IMR-90 (cell line): ENCODE results near the gene GPATCH8. TPM values are rescaled to one million over a fixed set of nuclear protein-coding genes. Genes with fewer than 3 reads are reported as not detected.

Experiments
- ATAC-seq: fragments of 200-7000 bp; cut with Tn5 transposase; 2 replicates; pipeline ENCODE4 v1.9.1; 2020; ENCODE audit warnings: low read depth, mild to moderate bottlenecking, moderate library complexity
- BruUV-seq: library from RNA; stranded (reverse); fragments of 400-500 nt; replicated peaks from 2 replicates; lab custom pipeline; 2021; lab: Mats Ljungman, UMichigan
- CTCF ChIA-PET: fragments of 300-600 bp; formaldehyde crosslinking; extraction: SDS; loops from one replicate; lab custom pipeline; 2021; ENCODE audit warnings: antibody characterized with exemption; lab: Yijun Ruan, JAX
- POLR2A ChIA-PET: fragments of 300-600 bp; sonication (Branson Sonifier 250); formaldehyde crosslinking; loops from one replicate; lab custom pipeline; 2022; ENCODE audit warnings: antibody characterized with exemption; ENCODE audit not compliant: unreplicated experiment; lab: Charles Lee
- DNase-seq: peaks from one replicate; pipeline ENCODE4 v3.0.0; 2013
- H2AFZ ChIP-seq: replicated peaks from 2 replicates; pipeline ENCODE3; 2013; ENCODE audit warnings: low read length, mild to moderate bottlenecking; ENCODE audit not compliant: poor library complexity
- H2AK5ac ChIP-seq: 2 replicates; pipeline ENCODE4 v1.6.1; 2013; ENCODE audit warnings: low read depth, low read length, inconsistent platforms
- H2AK9ac ChIP-seq: replicated peaks from 2 replicates; pipeline ENCODE3; 2013; ENCODE audit warnings: mild to moderate bottlenecking, low read depth, low read length, moderate library complexity; ENCODE audit not compliant: poor library complexity
- H2BK120ac ChIP-seq: 2 replicates; pipeline ENCODE4 v1.6.1; 2013; ENCODE audit warnings: low read depth, low read length, inconsistent platforms
- H2BK15ac ChIP-seq: 3 replicates; pipeline ENCODE4 v1.6.1; 2013; ENCODE audit warnings: low read depth, low read length, inconsistent platforms
- H2BK20ac ChIP-seq: 2 replicates; pipeline ENCODE4 v1.6.1; 2013; ENCODE audit warnings: low read depth, mild to moderate bottlenecking, inconsistent platforms, low read length, moderate library complexity
- H2BK5ac ChIP-seq: 2 replicates; pipeline ENCODE4 v1.6.1; 2013; ENCODE audit warnings: mild to moderate bottlenecking, low read depth, low read length, inconsistent platforms; ENCODE audit not compliant: poor library complexity, severe bottlenecking
- H3K14ac ChIP-seq: replicated peaks from 2 replicates; pipeline ENCODE4 v1.6.1; 2013; ENCODE audit warnings: low read depth, low read length, inconsistent platforms
- H3K18ac ChIP-seq: 2 replicates; pipeline ENCODE4 v1.6.1; 2013; ENCODE audit warnings: low read depth, low read length, control low read depth
- H3K23ac ChIP-seq: 2 replicates; pipeline ENCODE4 v1.6.1; 2013; ENCODE audit warnings: low read depth, low read length, inconsistent platforms
- H3K27ac ChIP-seq: 2 replicates; pipeline ENCODE4 v1.5.1; 2013; ENCODE audit warnings: mild to moderate bottlenecking, control low read depth, low read length; ENCODE audit not compliant: insufficient read depth
- H3K27me3 ChIP-seq: 2 replicates; pipeline ENCODE4 v1.6.1; 2013; ENCODE audit warnings: low read length; ENCODE audit not compliant: control insufficient read depth, insufficient read depth
- H3K36me3 ChIP-seq: 2 replicates; pipeline ENCODE4 v1.6.1; 2013; ENCODE audit warnings: low read length, mixed read lengths; ENCODE audit not compliant: control insufficient read depth, insufficient read depth
- H3K4ac ChIP-seq: 2 replicates; pipeline ENCODE4 v1.6.1; 2013; ENCODE audit warnings: low read depth, low read length, inconsistent platforms
- H3K4me1 ChIP-seq: 2 replicates; pipeline ENCODE4 v1.6.1; 2013; ENCODE audit warnings: low read length, mixed read lengths; ENCODE audit not compliant: control insufficient read depth, insufficient read depth
- H3K4me2 ChIP-seq: 2 replicates; pipeline ENCODE4 v1.6.1; 2013; ENCODE audit warnings: low read depth, mild to moderate bottlenecking, control low read depth, low read length, moderate library complexity
- H3K4me3 ChIP-seq: 2 replicates; pipeline ENCODE4 v1.5.1; 2013; ENCODE audit warnings: low read depth, mild to moderate bottlenecking, control low read depth, low read length, moderate library complexity; ENCODE audit not compliant: insufficient read depth
- H3K56ac ChIP-seq: 2 replicates; pipeline ENCODE4 v1.6.1; 2013; ENCODE audit warnings: low read length, inconsistent platforms; ENCODE audit not compliant: insufficient read depth; ENCODE audit errors: extremely low read depth
- H3K79me1 ChIP-seq, 2 experiments: 2 replicates each; pipeline ENCODE4 v1.6.1; 2013; ENCODE audit warnings: low read length in 2 of 2, inconsistent platforms in 1 of 2, low read depth in 1 of 2
- H3K9ac ChIP-seq: 2 replicates; pipeline ENCODE4 v1.6.1; 2013; ENCODE audit warnings: low read depth, low read length, control low read depth
- H3K9me1 ChIP-seq: 2 replicates; pipeline ENCODE4 v1.6.1; 2013; ENCODE audit warnings: low read length, inconsistent platforms; ENCODE audit not compliant: insufficient read depth
- H3K9me3 ChIP-seq: 2 replicates; pipeline ENCODE4 v1.6.1; 2013; ENCODE audit warnings: low read length; ENCODE audit not compliant: control insufficient read depth, insufficient read depth
- H4K20me1 ChIP-seq: 2 replicates; pipeline ENCODE4 v1.6.1; 2013; ENCODE audit warnings: low read length, inconsistent platforms; ENCODE audit not compliant: insufficient read depth
- H4K5ac ChIP-seq: 2 replicates; pipeline ENCODE4 v1.6.1; 2013; ENCODE audit warnings: mild to moderate bottlenecking, low read depth, low read length, control low read depth
- H4K8ac ChIP-seq, 2 experiments: 2 replicates each; pipeline ENCODE4 v1.6.1; 2013; ENCODE audit warnings: low read depth in 2 of 2, low read length in 2 of 2, control low read depth in 1 of 2, inconsistent platforms in 1 of 2
- H4K91ac ChIP-seq: 2 replicates; pipeline ENCODE4 v1.6.1; 2013; ENCODE audit warnings: low read depth, low read length, inconsistent platforms; ENCODE audit not compliant: insufficient read depth
- BHLHE40 ChIP-seq: fragments of 150-350 bp; IDR thresholded peaks from 2 replicates; pipeline ENCODE4 v1.6.1; 2016; ENCODE audit warnings: mild to moderate bottlenecking, low read depth, low read length
- CEBPB ChIP-seq: IDR thresholded peaks from 2 replicates; pipeline ENCODE4 v1.6.1; 2012; ENCODE audit warnings: low read depth, low read length, improper control_type of control experiment
- CHD1 ChIP-seq: IDR thresholded peaks from 2 replicates; pipeline ENCODE4 v1.6.1; 2012; ENCODE audit warnings: low read depth, low read length, improper control_type of control experiment
- CTCF ChIP-seq: conservative IDR thresholded peaks from 2 replicates; pipeline ENCODE4 v1.5.1; 2012; ENCODE audit warnings: mild to moderate bottlenecking, low read depth, low read length, improper control_type of control experiment
- FOS ChIP-seq: fragments of 150-350 bp; IDR thresholded peaks from 2 replicates; pipeline ENCODE4 v1.6.1; 2016; ENCODE audit warnings: low read depth, low read length
- MAFK ChIP-seq: IDR thresholded peaks from 2 replicates; pipeline ENCODE4 v1.6.1; 2012; ENCODE audit warnings: low read depth, low read length, improper control_type of control experiment
- MAZ ChIP-seq: IDR thresholded peaks from 2 replicates; pipeline ENCODE4 v1.6.1; 2012; ENCODE audit warnings: low read depth, mild to moderate bottlenecking, low read length, improper control_type of control experiment, moderate library complexity, borderline replicate concordance
- MXI1 ChIP-seq: IDR thresholded peaks from 2 replicates; pipeline ENCODE4 v1.6.1; 2012; ENCODE audit warnings: low read depth, mild to moderate bottlenecking, low read length, moderate library complexity, borderline replicate concordance
- NFE2L2 ChIP-seq: fragments of 150-350 bp; IDR thresholded peaks from 2 replicates; pipeline ENCODE4 v1.6.1; 2016; ENCODE audit warnings: low read depth, mild to moderate bottlenecking, low read length
- POLR2A ChIP-seq: IDR thresholded peaks from 2 replicates; pipeline ENCODE4 v1.6.1; 2012; ENCODE audit warnings: mild to moderate bottlenecking, low read depth, low read length
- RAD21 ChIP-seq: IDR thresholded peaks from 2 replicates; pipeline ENCODE4 v1.6.1; 2012; ENCODE audit warnings: low read length, improper control_type of control experiment
- RCOR1 ChIP-seq: IDR thresholded peaks from 2 replicates; pipeline ENCODE4 v1.6.1; 2012; ENCODE audit warnings: mild to moderate bottlenecking, low read length, improper control_type of control experiment; ENCODE audit not compliant: insufficient replicate concordance
- RFX5 ChIP-seq: IDR thresholded peaks from 2 replicates; pipeline ENCODE4 v1.8.0; 2012; ENCODE audit warnings: low read depth, mild to moderate bottlenecking, low read length, moderate library complexity
- SMC3 ChIP-seq: fragments of 150-350 bp; IDR thresholded peaks from 2 replicates; pipeline ENCODE4 v1.6.1; 2016; ENCODE audit warnings: low read depth, mild to moderate bottlenecking, antibody characterized with exemption, low read length, moderate library complexity
- USF2 ChIP-seq: fragments of 150-350 bp; IDR thresholded peaks from 2 replicates; pipeline ENCODE4 v1.6.1; 2017; ENCODE audit warnings: mild to moderate bottlenecking, antibody characterized with exemption, low read length, low read depth
- WGBS, 2 experiments: methylation state at CpG; one replicate each; pipeline versions ENCODE4 v1.1.5 to v1.1.7; 2013; ENCODE audit warnings: missing lambda C conversion rate in 2 of 2; ENCODE audit not compliant: insufficient read length in 1 of 2; ENCODE audit errors: extremely low coverage in 2 of 2; 5-methylcytosine and 5-hydroxymethylcytosine counted together
- dilution Hi-C: fragments of 300-500 bp; cut with HindIII; formaldehyde crosslinking; loops from one replicate; pipeline ENCODE4 v1.14.3; 2018; ENCODE audit warnings: low sequenced_read_pairs; ENCODE audit not compliant: unreplicated experiment
- in situ Hi-C: fragments of 300-500 bp; cut with MboI; formaldehyde crosslinking; loops from 3 replicates; pipeline ENCODE4 v1.14.3; 2019; ENCODE audit warnings: low sequenced_read_pairs, inconsistent platforms, mixed read lengths
- intact Hi-C: fragments of 100-400 bp; cut with micrococcal nuclease; formaldehyde crosslinking; loops from 2 replicates; pipeline ENCODE4 v1.10.0; 2022
- polyA plus RNA-seq, 3 experiments: library from polyadenylated mRNA; depleted of rRNA; stranded (reverse); fragments of >200 nt; gene quantifications; 2 replicates each; pipeline ENCODE4 v1.2.3, GENCODE V29; 2012; ENCODE audit warnings: low replicate concordance in 1 of 3
- total RNA-seq: library from RNA; depleted of rRNA; stranded (reverse); fragments of >200 nt; gene quantifications from 2 replicates; pipeline ENCODE4 v1.2.3, GENCODE V29; 2012
- TF ChIP-seq, protein P1 (sequence below): fragments of 150-350 bp; IDR thresholded peaks from 2 replicates; pipeline ENCODE4 v1.6.1; 2016; ENCODE audit warnings: low read depth, mild to moderate bottlenecking, low read length, moderate library complexity, borderline replicate concordance

The GPATCH8 gene
- total and polyA plus RNA-seq, 2 of the 4 experiments (the other 2 are of a cell fraction) = 8.8 to 13.2 TPM

- H2BK5ac ChIP-seq = no peak overlapping the region
- no peak overlapping the region for H2BK120ac ChIP-seq
- H2BK15ac ChIP-seq = no peak overlapping the region
- H2AK5ac ChIP-seq = no peak overlapping the region
- H4K8ac ChIP-seq = no peak overlapping the region
- ChIA-PET POLR2A (no interaction called here), CTCF (interaction anchor here (1.1 kb wide), 1 partner anchor 22 kb away, joined by 3 read pairs; no protein-coding TSS in a partner anchor)
- peaks cover 14% of the 10 kb centered on the region for H3K36me3 ChIP-seq
- no peak overlapping the region for H3K4ac ChIP-seq
- H3K4me2 ChIP-seq = no peak overlapping the region
- in situ Hi-C loops (no loop called here), intact Hi-C loops (no loop called here), dilution Hi-C loops (no loop called here)
- no peak overlapping the region for H3K56ac ChIP-seq
- no peak overlapping the region for H2AFZ ChIP-seq
- H4K5ac ChIP-seq = no peak overlapping the region
- H3K27me3 ChIP-seq = no peaks in the 10 kb centered on the region
- no peak overlapping the region for H3K9ac ChIP-seq
- H3K79me1 ChIP-seq = peaks cover 27 to 64% of the 10 kb centered on the region in 2 experiments
- H3K4me3 ChIP-seq = no peak overlapping the region
- DNase-seq (no peak), ATAC-seq (no peak)
- no peak overlapping the region for H2AK9ac ChIP-seq
- H3K9me1 ChIP-seq = peaks cover 7% of the 10 kb centered on the region
- H4K20me1 ChIP-seq = peaks cover 4% of the 10 kb centered on the region; the same call in 1 of the 2 replicates
- no CpG with 5 or more reads among the region's 3 CpGs for WGBS, 2 experiments
- no peak overlapping the region for H3K23ac ChIP-seq
- H3K9me3 ChIP-seq = no peaks in the 10 kb centered on the region
- no peak overlapping the region for H4K91ac ChIP-seq
- H3K4me1 ChIP-seq = no peaks in the 10 kb centered on the region
- TF ChIP-seq RAD21 = no peak
- TF ChIP-seq MAFK = no peak
- TF ChIP-seq USF2 = no peak
- TF ChIP-seq RCOR1 = no peak
- TF ChIP-seq, protein P1, sequence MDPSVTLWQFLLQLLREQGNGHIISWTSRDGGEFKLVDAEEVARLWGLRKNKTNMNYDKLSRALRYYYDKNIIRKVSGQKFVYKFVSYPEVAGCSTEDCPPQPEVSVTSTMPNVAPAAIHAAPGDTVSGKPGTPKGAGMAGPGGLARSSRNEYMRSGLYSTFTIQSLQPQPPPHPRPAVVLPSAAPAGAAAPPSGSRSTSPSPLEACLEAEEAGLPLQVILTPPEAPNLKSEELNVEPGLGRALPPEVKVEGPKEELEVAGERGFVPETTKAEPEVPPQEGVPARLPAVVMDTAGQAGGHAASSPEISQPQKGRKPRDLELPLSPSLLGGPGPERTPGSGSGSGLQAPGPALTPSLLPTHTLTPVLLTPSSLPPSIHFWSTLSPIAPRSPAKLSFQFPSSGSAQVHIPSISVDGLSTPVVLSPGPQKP = no peak
- TF ChIP-seq MXI1 = no peak
- TF ChIP-seq CHD1 = no peak
- TF ChIP-seq POLR2A = no peak
- TF ChIP-seq FOS = no peak
- no peak for TF ChIP-seq BHLHE40
- TF ChIP-seq MAZ = no peak
- TF ChIP-seq SMC3 = no peak
- no peak for TF ChIP-seq CTCF
- no peak for TF ChIP-seq CEBPB
- no peak for TF ChIP-seq NFE2L2
- no peak for TF ChIP-seq RFX5
- no peak overlapping the region for H3K27ac ChIP-seq
- H3K14ac ChIP-seq = no peak overlapping the region
- H2BK20ac ChIP-seq = no peak overlapping the region
- H3K18ac ChIP-seq = no peak overlapping the region
- BruUV-seq = no TSS peak
Observed at GRCh38 chr17:44439168-44439567, 64.0 kb downstream of the GPATCH8 start.
